Type B pancreatic cell (in vitro differentiated cells): ENCODE measurements around the gene ATP12A. TPM values are rescaled to one million over a fixed set of nuclear protein-coding genes. Genes with fewer than 3 reads are reported as not detected.

Experiments used
- DNase-seq: peaks from one replicate; pipeline ENCODE4 v3.0.0; 2021; ENCODE audit warnings: mixed read lengths; ENCODE audit not compliant: unreplicated experiment; ENCODE audit errors: extremely low spot score
- H3K27ac Mint-ChIP-seq: 2 replicates; pipeline ENCODE4 v1.8.0; 2021; ENCODE audit warnings: mild to moderate bottlenecking, mixed read lengths
- H3K27me3 Mint-ChIP-seq: 2 replicates; pipeline ENCODE4 v1.8.0; 2021; ENCODE audit warnings: mixed read lengths
- H3K36me3 Mint-ChIP-seq: 2 replicates; pipeline ENCODE4 v1.8.0; 2021; ENCODE audit warnings: mixed read lengths
- H3K4me1 Mint-ChIP-seq: one replicate; pipeline ENCODE4 v1.8.0; 2021; ENCODE audit warnings: mixed read lengths; ENCODE audit not compliant: unreplicated experiment
- H3K4me3 Mint-ChIP-seq: 2 replicates; pipeline ENCODE4 v1.8.0; 2021; ENCODE audit warnings: mild to moderate bottlenecking, mixed read lengths
- H3K9me3 Mint-ChIP-seq: 2 replicates; pipeline ENCODE4 v1.8.0; 2021; ENCODE audit warnings: mixed read lengths
- CTCF ChIP-seq: fragments of 200-600 bp; sonication (generic); conservative IDR thresholded peaks from 2 replicates; pipeline ENCODE4 v1.5.0; 2021; ENCODE audit warnings: antibody characterized with exemption, mild to moderate bottlenecking
- total RNA-seq: library from RNA; stranded (reverse); gene quantifications from 2 replicates; pipeline ENCODE4 v1.2.1, GENCODE V29; 2021; ENCODE audit warnings: low replicate concordance

Gene ATP12A
- total RNA-seq, 1 donor from 2014 or later = 19.0 TPM

- Mint-ChIP-seq H3K36me3 (no peaks in the 10 kb centered on the region), H3K9me3 (no peaks in the 10 kb centered on the region), H3K27ac (no peak overlapping the region), H3K4me3 (peak overlapping the region; percentile 49), H3K4me1 (peaks cover 12% of the 10 kb centered on the region), H3K27me3 (peaks cover 37% of the 10 kb centered on the region)
- no peak for DNase-seq
- no peak for TF ChIP-seq CTCF
These were observed 2.1 kb upstream of the ATP12A start for GRCh38 chr13:24678151-24678550.

- no peaks in the 10 kb centered on the region for H3K36me3 Mint-ChIP-seq
- peak overlapping the region; percentile 67 for H3K4me3 Mint-ChIP-seq
- no peak for DNase-seq
- TF ChIP-seq CTCF = no peak
- H3K27me3 Mint-ChIP-seq = peaks cover 45% of the 10 kb centered on the region
- H3K9me3 Mint-ChIP-seq = no peaks in the 10 kb centered on the region
- H3K4me1 Mint-ChIP-seq = peaks cover 22% of the 10 kb centered on the region
- no peak overlapping the region for H3K27ac Mint-ChIP-seq
These were observed 522 bp upstream of the ATP12A start for GRCh38 chr13:24679686-24680085.

GRCh38 chr13:24680921-24681604 lies 855 bp downstream of the ATP12A start:
- Mint-ChIP-seq H3K36me3 (no peaks in the 10 kb centered on the region), H3K27me3 (peaks cover 52% of the 10 kb centered on the region), H3K4me1 (peaks cover 22% of the 10 kb centered on the region), H3K4me3 (peak overlapping the region; percentile 65), H3K27ac (no peak overlapping the region), H3K9me3 (no peaks in the 10 kb centered on the region)
- DNase-seq = no peak
- no peak for TF ChIP-seq CTCF

DNA sequence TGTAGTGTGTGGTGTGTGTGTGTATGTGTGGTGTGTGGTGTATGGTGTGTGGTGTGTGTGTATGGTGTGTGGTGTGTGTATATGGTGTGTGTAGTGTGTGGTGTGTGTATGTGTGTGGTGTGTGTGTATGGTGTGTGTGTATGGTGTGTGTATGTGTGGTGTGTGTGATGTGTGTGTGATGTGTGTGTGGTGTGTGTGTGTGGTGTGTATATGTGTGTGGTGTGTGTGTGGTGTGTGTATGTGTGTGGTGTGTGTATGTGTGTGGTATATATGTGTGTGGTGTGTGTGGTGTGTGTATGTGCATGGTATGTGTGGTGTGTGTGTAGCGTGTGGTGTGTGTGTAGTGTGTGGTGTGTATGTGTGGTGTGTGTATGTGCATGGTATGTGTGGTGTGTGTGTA lies 1.7 kb downstream of the ATP12A start:
- peaks cover 22% of the 10 kb centered on the region for H3K4me1 Mint-ChIP-seq
- no peaks in the 10 kb centered on the region for H3K36me3 Mint-ChIP-seq
- peak overlapping the region; percentile 51 for H3K4me3 Mint-ChIP-seq

DNA sequence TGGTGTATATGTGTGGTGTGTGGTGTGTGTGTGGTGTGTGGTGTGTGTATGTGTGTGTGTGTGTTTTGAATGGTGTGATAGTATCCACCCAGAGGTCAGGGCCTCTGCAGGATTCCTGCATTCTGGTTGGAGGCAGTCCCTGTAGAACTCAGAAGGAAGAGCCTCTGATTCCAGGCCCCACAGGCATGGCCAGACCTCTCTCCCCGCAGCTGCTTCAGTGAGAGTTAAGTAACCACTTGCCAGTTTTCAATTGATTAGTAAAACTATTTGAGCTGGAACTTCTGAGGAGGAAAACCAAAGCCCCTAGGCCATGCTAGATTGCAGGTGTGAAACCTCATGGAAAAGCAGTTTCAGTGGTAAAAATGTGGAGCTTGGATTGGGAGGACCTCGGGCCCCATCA lies 2.1 kb downstream of the ATP12A start:
- DNase-seq = no peak
- no peak for TF ChIP-seq CTCF
- peaks cover 22% of the 10 kb centered on the region for H3K4me1 Mint-ChIP-seq
- no peak overlapping the region for H3K27ac Mint-ChIP-seq
- H3K36me3 Mint-ChIP-seq = no peaks in the 10 kb centered on the region
- H3K27me3 Mint-ChIP-seq = peaks cover 53% of the 10 kb centered on the region
- no peaks in the 10 kb centered on the region for H3K9me3 Mint-ChIP-seq
- H3K4me3 Mint-ChIP-seq = peak overlapping the region; percentile 51

More for the DNA sequence above, 1.7 kb downstream of the ATP12A start:
- H3K27ac Mint-ChIP-seq = no peak overlapping the region
- TF ChIP-seq CTCF = no peak
- H3K27me3 Mint-ChIP-seq = peaks cover 52% of the 10 kb centered on the region
- H3K9me3 Mint-ChIP-seq = no peaks in the 10 kb centered on the region
- DNase-seq = no peak

DNA sequence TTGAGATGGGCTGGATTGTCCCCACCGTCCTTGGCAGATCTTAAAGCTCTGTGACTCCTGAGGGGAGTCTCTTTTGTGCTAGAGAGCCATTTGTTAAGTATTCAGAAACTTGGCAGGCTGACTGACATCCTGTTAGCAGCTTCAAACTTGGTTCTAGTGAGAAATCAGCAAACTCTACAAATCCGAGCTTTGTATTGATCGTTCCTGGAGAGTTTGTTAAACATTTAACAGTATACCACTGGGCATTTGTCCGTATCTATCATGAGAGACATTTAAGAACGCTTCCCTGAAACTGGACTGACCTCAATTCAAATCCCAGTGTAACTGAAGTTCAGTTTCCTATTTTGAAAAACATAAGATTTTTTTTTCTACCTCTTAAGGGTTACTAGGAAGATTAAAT lies 3.1 kb downstream of the ATP12A start:
- no peak for DNase-seq
- peaks cover 22% of the 10 kb centered on the region for H3K4me1 Mint-ChIP-seq
- TF ChIP-seq CTCF = no peak
- H3K9me3 Mint-ChIP-seq = no peaks in the 10 kb centered on the region
- no peak overlapping the region for H3K27ac Mint-ChIP-seq
- H3K27me3 Mint-ChIP-seq = peaks cover 54% of the 10 kb centered on the region
- H3K4me3 Mint-ChIP-seq = peak overlapping the region; percentile 22
- no peaks in the 10 kb centered on the region for H3K36me3 Mint-ChIP-seq
